Esophagus squamous epithelium (tissue), 5 donors: ENCODE results near the gene RIT1. TPM values are rescaled to one million over a fixed set of nuclear protein-coding genes. Genes with fewer than 3 reads are reported as not detected.
A peak's percentile ranks its signal among the peaks of the same experiment; 100 is the strongest.

Source experiments
- DNase-seq: peaks from one replicate; lab custom pipeline; 2025; lab: John Stamatoyannopoulos, UW
- H3K27ac ChIP-seq, 4 donors: fragments of 200-600 bp; sonication (generic); one replicate each; pipeline ENCODE4 v1.5.1; 2016 to 2019; ENCODE audit warnings: mild to moderate bottlenecking in 1 of 4
- H3K27me3 ChIP-seq, 4 donors: fragments of 200-600 bp; sonication (generic); 1 replicate in 3 of 4; 2 replicates in 1 of 4; pipeline versions ENCODE4 v1.5.1 to v1.6.0; 2017 to 2021; ENCODE audit warnings: antibody characterized with exemption in 1 of 4
- H3K36me3 ChIP-seq, 3 donors: fragments of 200-600 bp; sonication (generic); one replicate each; pipeline ENCODE4 v1.5.1; 2016 to 2019
- H3K4me1 ChIP-seq, 3 donors: fragments of 200-600 bp; sonication (generic); one replicate each; pipeline ENCODE4 v1.5.1; 2017 to 2019
- H3K4me3 ChIP-seq, 4 donors: fragments of 200-600 bp; sonication (generic); 1 replicate in 3 of 4; 2 replicates in 1 of 4; pipeline ENCODE4 v1.5.1; 2016 to 2019; ENCODE audit warnings: mild to moderate bottlenecking in 2 of 4, moderate library complexity in 1 of 4
- H3K9me3 ChIP-seq, 3 donors: fragments of 200-600 bp; sonication (generic); one replicate each; pipeline ENCODE4 v1.5.1; 2016 to 2019
- POLR2A ChIP-seq, 4 donors: fragments of 450-650 bp; IDR thresholded peaks; one replicate each; pipeline ENCODE4 v1.6.1; 2017; ENCODE audit warnings: antibody characterized with exemption in 4 of 4, mild to moderate bottlenecking in 4 of 4, moderate library complexity in 3 of 4
- WGBS, 2 donors: methylation state at CpG; one replicate each; pipeline ENCODE4 v1.1.5; 2018; 5-methylcytosine and 5-hydroxymethylcytosine counted together
- intact Hi-C: fragments of 100-400 bp; cut with DNase I; formaldehyde crosslinking; loops from one replicate; pipeline ENCODE4 v1.15.0; 2022
- total RNA-seq, 4 donors: library from RNA; depleted of rRNA; stranded (reverse); fragments of >200 nt; gene quantifications; one replicate each; pipeline ENCODE4 v1.1.0, GENCODE V29; 2016
- TF ChIP-seq, protein P1 (sequence below), 6 experiments: fragments of 450-650 bp in 4 of 6; fragments of 200-600 bp in 2 of 6; sonication (generic) in 2 of 6; IDR thresholded peaks; one replicate each; pipeline ENCODE4 v1.5.1; 2016 to 2019; ENCODE audit warnings: antibody characterized with exemption in 6 of 6, mild to moderate bottlenecking in 4 of 6, moderate library complexity in 4 of 6
- donor health status: DM: yes; HTN: yes; CAD: no.

RIT1 gene
- total RNA-seq, 4 donors from 2014 or later, result 35.3 to 55.4 (median 42.6) TPM

DNA sequence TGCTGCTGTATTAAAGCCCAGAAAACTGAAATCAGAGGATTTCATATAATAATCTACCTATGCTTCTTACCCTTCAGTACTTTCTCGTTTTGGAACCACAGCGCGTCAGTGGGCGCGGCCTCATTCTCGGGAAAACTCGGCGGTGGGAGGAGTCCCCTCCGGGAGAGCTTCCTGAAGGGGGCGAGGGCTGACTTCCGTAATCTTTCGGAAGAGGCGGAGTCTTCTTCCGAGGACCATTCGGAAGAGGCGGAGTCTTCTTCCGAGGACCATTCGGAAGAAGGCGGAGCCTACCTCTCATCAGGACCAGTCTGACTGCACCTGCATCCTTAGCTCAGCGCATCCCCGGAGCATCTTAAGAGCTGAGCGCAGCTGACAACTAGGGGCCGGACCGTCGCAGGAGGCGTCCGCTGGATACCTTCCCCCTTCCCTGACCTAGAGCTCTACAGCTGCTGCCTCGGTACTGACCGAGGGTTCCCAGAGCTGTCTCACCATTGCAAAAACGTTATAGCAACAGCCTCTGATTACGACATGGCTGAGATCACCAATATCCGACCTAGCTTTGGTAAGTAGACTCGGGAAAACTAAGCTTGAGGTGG lies 51.8 kb downstream of the RIT1 start, which contains the start of gene SYT11:
SYT11 (plus strand) TSS at position 334 of the 596 bp plus-strand sequence; CDS start at position 529, 195 bp downstream.
- 0% methylated on average over 4 to 6 of the region's 33 CpGs for WGBS, 2 donors
- H3K27ac ChIP-seq, result peak within 1 kb of the TSS; percentile 74 to 92 (median 89)
- TF ChIP-seq, protein P1, sequence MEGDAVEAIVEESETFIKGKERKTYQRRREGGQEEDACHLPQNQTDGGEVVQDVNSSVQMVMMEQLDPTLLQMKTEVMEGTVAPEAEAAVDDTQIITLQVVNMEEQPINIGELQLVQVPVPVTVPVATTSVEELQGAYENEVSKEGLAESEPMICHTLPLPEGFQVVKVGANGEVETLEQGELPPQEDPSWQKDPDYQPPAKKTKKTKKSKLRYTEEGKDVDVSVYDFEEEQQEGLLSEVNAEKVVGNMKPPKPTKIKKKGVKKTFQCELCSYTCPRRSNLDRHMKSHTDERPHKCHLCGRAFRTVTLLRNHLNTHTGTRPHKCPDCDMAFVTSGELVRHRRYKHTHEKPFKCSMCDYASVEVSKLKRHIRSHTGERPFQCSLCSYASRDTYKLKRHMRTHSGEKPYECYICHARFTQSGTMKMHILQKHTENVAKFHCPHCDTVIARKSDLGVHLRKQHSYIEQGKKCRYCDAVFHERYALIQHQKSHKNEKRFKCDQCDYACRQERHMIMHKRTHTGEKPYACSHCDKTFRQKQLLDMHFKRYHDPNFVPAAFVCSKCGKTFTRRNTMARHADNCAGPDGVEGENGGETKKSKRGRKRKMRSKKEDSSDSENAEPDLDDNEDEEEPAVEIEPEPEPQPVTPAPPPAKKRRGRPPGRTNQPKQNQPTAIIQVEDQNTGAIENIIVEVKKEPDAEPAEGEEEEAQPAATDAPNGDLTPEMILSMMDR (IDR thresholded peaks at IDR 0.05), result peak in 1 of 6 experiments; percentile 8
- TF ChIP-seq POLR2A (IDR thresholded peaks at IDR 0.05), result no peak
- H3K4me3 ChIP-seq, result peak within 1 kb of the TSS; percentile 28 to 65 (median 49)
- intact Hi-C loops, result no loop called here
- peaks cover 0 to 12% (median 5%) of the 10 kb centered on the region in 3 donors for H3K36me3 ChIP-seq
- peak; percentile 53 for DNase-seq
- peaks cover 0 to 9% (median 0%) of the 10 kb centered on the region in 4 donors for H3K27me3 ChIP-seq
- no peaks in the 10 kb centered on the region for H3K9me3 ChIP-seq
- peaks cover 9 to 45% (median 14%) of the 10 kb centered on the region in 3 donors for H3K4me1 ChIP-seq

DNA sequence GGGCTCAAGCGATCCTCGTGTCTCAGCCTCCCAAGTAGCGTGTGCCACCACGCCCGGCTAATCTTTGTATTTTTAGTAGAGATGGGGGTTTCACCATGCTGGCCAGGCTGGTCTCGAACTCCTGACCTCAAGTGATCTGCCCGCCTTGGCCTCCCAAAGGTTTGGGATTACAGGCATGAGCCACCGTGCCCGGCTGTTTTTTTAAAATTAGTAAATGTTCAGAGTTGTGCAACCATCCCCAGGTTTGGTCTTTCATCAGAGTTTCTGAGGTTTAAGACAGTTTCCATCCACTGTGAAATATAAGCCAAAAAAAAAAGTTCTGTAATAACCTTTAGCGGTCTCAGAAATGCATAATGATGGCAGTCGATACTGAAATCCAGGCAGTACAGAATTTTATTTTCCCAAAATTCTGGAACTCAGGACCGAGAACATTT lies 52.3 kb downstream of the RIT1 start:
- Histone ChIP-seq H3K27me3 (peaks cover 0 to 9% (median 0%) of the 10 kb centered on the region in 4 donors), H3K9me3 (no peaks in the 10 kb centered on the region), H3K36me3 (peaks cover 0 to 17% (median 10%) of the 10 kb centered on the region in 3 donors), H3K4me3 (peak overlapping the region; percentile 28 to 65 (median 49)), H3K4me1 (peaks cover 9 to 45% (median 14%) of the 10 kb centered on the region in 3 donors), H3K27ac (peak overlapping the region; percentile 74 to 92 (median 89))
- TF ChIP-seq, protein P1 (IDR thresholded peaks at IDR 0.05), result no peak
- TF ChIP-seq POLR2A (IDR thresholded peaks at IDR 0.05), result no peak
- DNase-seq, result no peak
- WGBS, 2 donors, result 43 to 52% methylated on average over 10 to 12 of the region's 12 CpGs
- intact Hi-C loops, result no loop called here

DNA sequence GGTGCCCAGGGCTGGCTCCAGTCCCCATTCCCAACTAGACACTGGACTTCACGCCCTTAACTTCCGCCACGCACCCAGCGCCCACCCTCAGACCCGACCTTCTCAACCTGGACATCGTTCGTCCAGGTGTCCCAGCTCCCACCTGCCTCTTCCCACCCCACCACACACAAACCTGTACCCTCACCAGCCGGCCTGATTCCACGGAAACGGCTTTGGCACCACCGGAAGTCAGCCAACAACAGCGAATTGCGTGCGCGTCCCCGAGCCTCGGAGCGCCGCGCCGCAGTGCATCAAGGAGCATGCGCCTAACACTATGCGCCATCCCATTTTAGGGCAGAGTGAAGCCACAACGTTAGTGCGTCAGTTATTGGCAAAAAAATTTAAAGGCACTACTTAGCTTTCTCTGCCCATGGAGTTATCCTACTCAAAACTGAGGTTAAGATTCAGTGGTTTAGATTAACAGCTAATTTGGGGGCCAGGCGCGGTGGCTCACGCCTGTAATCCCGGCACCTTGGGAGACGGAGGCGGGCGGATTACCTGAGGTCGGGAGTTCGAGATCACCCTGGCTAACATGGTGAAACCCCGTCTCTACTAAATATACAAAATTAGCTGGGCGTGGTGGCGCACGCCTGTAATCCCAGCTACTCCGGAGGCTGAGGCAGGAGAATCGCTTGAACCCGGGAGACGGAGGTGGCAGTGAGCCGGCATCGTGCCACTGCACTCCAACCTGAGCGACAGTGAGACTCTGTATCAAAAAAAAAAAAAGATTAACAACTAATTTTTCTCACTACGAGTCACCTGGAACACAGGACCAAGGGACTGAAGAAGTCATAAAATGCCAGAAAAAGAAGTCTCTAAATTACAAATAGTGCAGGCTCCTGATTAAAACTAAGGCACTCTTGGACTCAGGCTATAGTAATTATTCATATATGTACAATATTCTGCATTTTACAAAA lies 53.9 kb downstream of the RIT1 start, which contains the start of gene GON4L:
GON4L (minus strand) TSS at position 240 of the 956 bp plus-strand sequence. CDS start 3,434 bp downstream, outside the sequence.
- peak; percentile 60 for DNase-seq
- peak within 1 kb of the TSS; percentile 67 to 86 (median 76) for H3K4me3 ChIP-seq
- H3K27me3 ChIP-seq, result peaks cover 0 to 9% (median 0%) of the 10 kb centered on the region in 4 donors
- H3K36me3 ChIP-seq, result peaks cover 0 to 33% (median 21%) of the 10 kb centered on the region in 3 donors
- H3K27ac ChIP-seq, result peak within 1 kb of the TSS; percentile 87 to 93 (median 90)
- H3K9me3 ChIP-seq, result no peaks in the 10 kb centered on the region
- peaks cover 9 to 45% (median 14%) of the 10 kb centered on the region in 3 donors for H3K4me1 ChIP-seq
- intact Hi-C loops, result no loop called here
- peak in 2 of 4 donors; percentile 24 to 45 for TF ChIP-seq POLR2A (IDR thresholded peaks at IDR 0.05)
- TF ChIP-seq, protein P1 (IDR thresholded peaks at IDR 0.05), result peak in 1 of 6 experiments; percentile 29
- 21 to 23% methylated on average over 25 to 28 of the region's 46 CpGs for WGBS, 2 donors

DNA sequence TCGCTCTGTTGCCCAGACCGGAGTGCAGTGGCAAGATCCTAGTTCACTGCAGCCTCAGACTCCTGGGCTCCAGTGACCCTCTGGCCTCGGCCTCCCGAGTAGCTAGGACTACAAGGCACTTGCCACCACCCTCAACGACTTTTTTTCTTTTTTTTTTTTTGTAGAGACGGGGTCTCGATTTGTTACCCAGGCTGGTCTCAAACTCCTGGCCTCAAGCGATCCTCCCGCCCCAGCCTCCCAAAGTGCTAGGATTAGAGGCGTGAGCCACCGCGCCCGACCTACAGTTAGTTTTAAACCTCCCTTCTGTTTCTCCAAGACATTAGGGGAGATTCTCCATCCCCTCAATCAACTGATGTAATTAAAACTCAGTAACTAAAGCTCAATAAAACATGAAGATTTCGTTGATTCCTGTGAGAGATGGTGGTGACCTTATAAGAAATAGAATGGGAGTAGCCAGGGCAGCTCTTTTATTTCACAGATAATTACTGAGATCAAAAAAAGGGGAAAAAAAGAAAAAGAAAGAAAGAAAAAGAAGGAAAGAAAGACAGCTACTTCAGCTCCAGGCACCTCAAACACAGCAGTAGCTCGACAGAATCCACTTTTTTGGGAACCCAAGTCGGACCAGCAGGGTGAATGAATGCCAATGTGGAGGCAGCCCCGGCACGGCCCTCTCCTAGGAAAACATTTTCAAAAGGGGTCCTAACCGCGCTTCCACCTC lies 54.7 kb downstream of the RIT1 start:
- no peak for DNase-seq
- peaks cover 0 to 41% (median 22%) of the 10 kb centered on the region in 3 donors for H3K36me3 ChIP-seq
- peak overlapping the region; percentile 67 to 86 (median 76) for H3K4me3 ChIP-seq
- H3K27me3 ChIP-seq, result peaks cover 0 to 9% (median 0%) of the 10 kb centered on the region in 4 donors
- H3K4me1 ChIP-seq, result peaks cover 9 to 45% (median 14%) of the 10 kb centered on the region in 3 donors
- H3K9me3 ChIP-seq, result no peaks in the 10 kb centered on the region
- peak overlapping the region; percentile 87 to 93 (median 90) for H3K27ac ChIP-seq
- intact Hi-C loops, result no loop called here
- no peak for TF ChIP-seq POLR2A (IDR thresholded peaks at IDR 0.05)
- TF ChIP-seq, protein P1 (IDR thresholded peaks at IDR 0.05), result no peak
- 50 to 54% methylated on average over 18 to 20 of the region's 20 CpGs for WGBS, 2 donors
